Esophagus squamous epithelium (tissue), 4 donors: ENCODE data around the gene EVA1B.

ENCODE experiments used
- CTCF ChIP-seq, 6 experiments: fragments of 450-650 bp in 4 of 6; fragments of 200-600 bp in 2 of 6; sonication (generic) in 2 of 6; IDR thresholded peaks; one replicate each; pipeline ENCODE4 v1.5.1; 2016 to 2019; ENCODE audit warnings: antibody characterized with exemption in 6 of 6, mild to moderate bottlenecking in 4 of 6, moderate library complexity in 4 of 6
- POLR2A ChIP-seq, 4 donors: fragments of 450-650 bp; IDR thresholded peaks; one replicate each; pipeline ENCODE4 v1.6.1; 2017; ENCODE audit warnings: antibody characterized with exemption in 4 of 4, mild to moderate bottlenecking in 4 of 4, moderate library complexity in 3 of 4

- TF ChIP-seq CTCF (IDR thresholded peaks at IDR 0.05): no peak
- no peak for TF ChIP-seq POLR2A (IDR thresholded peaks at IDR 0.05)
Measured at GRCh38 chr1:36345353-36345752, 21.9 kb upstream of the EVA1B start.
